Measurements from ENCODE around the gene CNOT4.

CNOT4 gene

DNA sequence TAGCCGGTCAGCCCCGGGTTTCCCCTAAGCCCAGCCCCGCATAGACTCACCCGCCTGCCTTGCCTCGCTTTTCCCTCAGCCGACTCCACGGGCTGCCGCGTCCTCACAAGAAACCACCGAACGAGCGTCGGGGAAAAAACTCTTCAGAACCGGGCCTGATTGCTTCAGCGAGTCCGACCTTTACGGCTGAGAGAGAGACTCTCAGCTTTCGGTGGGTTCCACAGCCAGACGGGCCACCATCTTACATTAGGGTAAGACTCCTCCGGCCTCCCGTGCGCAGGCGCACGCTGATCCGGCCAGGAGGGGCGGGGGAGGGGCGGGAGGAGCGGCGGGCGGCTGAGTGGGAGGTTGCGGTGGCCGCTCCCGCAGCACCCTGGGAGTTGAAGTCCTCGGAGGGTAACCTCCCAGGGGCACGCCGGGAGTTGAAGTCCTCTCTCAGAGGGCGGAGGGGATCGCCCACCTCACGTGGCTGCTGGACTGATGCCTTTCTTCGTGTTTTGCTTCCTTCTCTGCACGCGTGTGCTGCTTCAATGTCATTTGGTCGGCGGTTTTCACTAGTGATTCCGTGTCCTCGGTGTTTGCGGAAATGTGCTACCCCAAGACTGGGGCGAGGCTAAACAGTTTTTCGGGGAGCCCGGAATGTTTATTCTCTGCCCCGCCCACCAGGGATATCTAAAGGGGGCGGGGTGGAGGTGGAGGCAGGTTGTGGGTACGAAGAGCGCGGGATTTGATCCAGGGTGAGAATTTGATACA is at the start of gene CNOT4:
Gene CNOT4, minus strand, starts transcription at position 264 of the 753 bp plus-strand sequence. CDS start 71,771 bp downstream, outside the sequence.
- in situ Hi-C loops (cut with MboI; ENCODE audit: low sequenced_read_pairs): no loop called here

GRCh38 chr7:135558881-135559280 is 49.0 kb upstream of the CNOT4 start:
- in situ Hi-C loops (cut with MboI; ENCODE audit: low sequenced_read_pairs): loop anchor here (25.0 kb wide), 1 partner anchor 272 kb away; no protein-coding TSS in a partner anchor

DNA sequence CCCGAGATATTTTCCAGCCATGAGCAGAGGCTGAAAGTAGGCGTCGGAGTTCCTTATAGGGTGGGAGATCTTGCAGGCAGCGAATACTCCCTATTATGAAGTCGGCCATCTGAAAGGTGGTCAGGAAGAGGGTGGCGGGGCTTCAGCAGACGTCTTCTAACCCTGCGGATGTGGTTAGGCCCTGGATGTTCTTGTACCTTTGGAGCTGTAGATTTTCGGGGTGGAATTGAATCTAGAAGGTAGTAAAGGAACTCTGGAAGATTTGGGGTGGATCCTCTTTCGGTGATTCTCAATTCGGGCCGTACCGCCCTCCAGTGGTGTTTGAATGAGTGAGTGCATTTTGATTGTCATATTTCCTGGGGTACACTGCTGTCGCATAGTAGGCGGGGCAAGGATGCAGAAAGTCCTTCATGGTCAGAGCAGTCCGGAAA is 48.5 kb upstream of the CNOT4 start:
- in situ Hi-C loops (cut with MboI; ENCODE audit: low sequenced_read_pairs): loop anchor here (25.0 kb wide), 1 partner anchor 271 kb away; no protein-coding TSS in a partner anchor

DNA sequence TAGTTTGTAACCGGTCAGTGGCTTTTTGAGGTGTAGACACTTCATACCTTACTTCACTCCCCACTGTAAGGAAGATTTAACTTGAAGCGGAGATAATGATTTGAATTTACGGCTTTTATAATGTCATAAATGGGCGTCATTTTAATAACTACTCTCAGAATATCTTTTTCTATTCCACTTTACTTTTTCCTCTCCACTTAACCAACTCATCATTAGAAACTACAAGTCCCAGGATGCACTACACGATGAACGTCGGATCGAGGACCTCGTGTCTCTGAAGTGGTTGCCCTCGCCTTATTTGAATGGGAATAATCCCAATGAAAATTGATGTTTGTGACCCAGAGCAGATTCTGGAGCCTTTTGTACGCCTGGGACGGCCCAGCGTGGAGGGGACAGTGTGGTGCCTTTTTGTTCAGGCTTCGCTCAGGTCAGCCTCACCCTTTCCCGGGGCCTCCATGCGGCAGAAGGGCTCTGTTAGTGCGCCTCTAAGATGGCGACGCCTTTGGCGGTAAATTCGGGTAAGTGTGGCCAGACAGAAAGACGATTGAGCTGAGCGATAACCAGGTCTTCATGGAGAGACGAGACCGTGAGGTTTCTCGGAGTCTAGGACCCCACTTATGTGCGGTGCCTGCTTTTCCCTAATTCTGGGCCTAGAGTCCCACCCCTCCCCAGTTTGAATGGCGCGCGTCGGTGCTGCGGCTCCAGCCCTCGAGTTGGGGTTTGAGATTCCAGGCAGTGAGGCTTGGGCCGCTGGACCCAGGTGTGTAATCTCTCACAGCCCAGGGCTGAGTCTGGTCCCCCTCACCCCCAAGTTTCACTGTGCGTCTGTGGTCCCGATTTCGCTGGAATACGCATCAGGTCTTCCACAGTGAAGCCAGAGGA is 47.8 kb upstream of the CNOT4 start, which contains the start of gene NUP205:
Gene NUP205, plus strand, starts transcription at position 463 of the 882 bp plus-strand sequence. Its CDS starts 28 bp downstream, at position 491.
- in situ Hi-C loops (cut with MboI; ENCODE audit: low sequenced_read_pairs): loop anchor here (25.0 kb wide), 1 partner anchor 270 kb away; no protein-coding TSS in a partner anchor

GRCh38 chr7:135553346-135553745 is 43.4 kb upstream of the CNOT4 start:
- in situ Hi-C loops (cut with MboI; ENCODE audit: low sequenced_read_pairs): loop anchor here (25.0 kb wide), 1 partner anchor 266 kb away; no protein-coding TSS in a partner anchor

DNA sequence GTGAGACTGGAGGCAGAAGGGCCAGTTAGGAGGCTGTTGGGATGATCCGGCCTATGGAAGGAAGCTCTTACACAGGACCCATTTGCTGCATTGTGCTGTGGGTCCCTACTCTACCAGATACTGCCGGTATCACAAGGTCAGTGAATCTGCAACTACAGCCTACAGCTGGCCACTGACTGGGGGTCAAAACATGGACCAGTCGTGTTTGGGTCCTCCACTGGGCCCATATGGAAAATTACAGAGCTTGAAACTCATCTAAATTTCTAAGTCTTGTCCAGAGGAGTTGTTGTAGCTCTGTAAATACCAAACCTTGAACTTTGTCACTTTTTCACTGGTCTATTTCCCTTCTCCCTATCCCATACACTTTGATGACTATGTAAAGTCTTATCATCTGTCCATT is 42.2 kb upstream of the CNOT4 start:
- in situ Hi-C loops (cut with MboI; ENCODE audit: low sequenced_read_pairs): loop anchor here (25.0 kb wide), 1 partner anchor 265 kb away; no protein-coding TSS in a partner anchor

GRCh38 chr7:135550196-135550595 is 40.3 kb upstream of the CNOT4 start:
- in situ Hi-C loops (cut with MboI; ENCODE audit: low sequenced_read_pairs): loop anchor here (25.0 kb wide), 1 partner anchor 263 kb away; no protein-coding TSS in a partner anchor

DNA sequence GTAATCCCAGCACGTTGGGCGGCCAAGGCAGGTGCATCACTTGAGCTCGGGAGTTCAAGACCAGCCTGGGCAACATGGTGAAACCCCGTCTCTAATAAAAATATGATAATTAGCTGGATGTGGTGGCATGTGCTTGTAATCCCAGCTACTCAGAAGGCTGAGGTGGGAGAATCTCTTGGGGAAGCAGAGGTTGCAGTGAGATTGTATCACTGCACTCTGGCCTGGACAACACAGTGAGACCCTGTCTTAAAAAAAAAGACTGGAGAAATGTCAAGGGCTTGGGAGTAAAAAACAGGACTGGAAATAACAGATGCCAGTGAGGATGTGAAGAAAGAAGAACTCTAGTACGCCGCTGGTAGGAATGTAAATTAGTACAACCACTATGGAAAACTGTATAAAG is 31.1 kb upstream of the CNOT4 start:
- in situ Hi-C loops (cut with MboI; ENCODE audit: low sequenced_read_pairs): no loop called here

- in situ Hi-C loops (cut with MboI; ENCODE audit: low sequenced_read_pairs): no loop called here
Measured at GRCh38 chr7:135539629-135540028, 29.7 kb upstream of the CNOT4 start.

GRCh38 chr7:135538376-135538775 is 28.5 kb upstream of the CNOT4 start:
- in situ Hi-C loops (cut with MboI; ENCODE audit: low sequenced_read_pairs): no loop called here

GRCh38 chr7:135537905-135538304 is 28.0 kb upstream of the CNOT4 start:
- in situ Hi-C loops (cut with MboI; ENCODE audit: low sequenced_read_pairs): no loop called here

DNA sequence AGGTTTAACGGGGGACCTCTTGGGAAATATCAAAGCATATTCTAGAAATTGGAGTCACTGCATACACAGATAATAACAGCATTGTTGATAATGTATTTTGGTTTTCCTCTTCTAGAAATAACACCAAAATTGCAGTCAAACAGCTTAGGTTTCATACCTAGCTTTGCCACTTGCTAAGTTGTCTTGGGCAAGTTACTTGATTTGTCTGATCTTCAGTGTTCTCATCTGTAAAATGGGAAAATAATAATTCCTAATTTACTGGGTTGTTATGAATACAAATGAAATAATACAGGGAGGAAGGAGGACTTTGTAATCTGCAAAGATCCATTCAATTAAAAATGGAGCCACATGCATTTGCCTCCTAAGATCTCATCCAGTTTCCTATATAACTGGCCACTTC is 27.6 kb upstream of the CNOT4 start:
- in situ Hi-C loops (cut with MboI; ENCODE audit: low sequenced_read_pairs): no loop called here

DNA sequence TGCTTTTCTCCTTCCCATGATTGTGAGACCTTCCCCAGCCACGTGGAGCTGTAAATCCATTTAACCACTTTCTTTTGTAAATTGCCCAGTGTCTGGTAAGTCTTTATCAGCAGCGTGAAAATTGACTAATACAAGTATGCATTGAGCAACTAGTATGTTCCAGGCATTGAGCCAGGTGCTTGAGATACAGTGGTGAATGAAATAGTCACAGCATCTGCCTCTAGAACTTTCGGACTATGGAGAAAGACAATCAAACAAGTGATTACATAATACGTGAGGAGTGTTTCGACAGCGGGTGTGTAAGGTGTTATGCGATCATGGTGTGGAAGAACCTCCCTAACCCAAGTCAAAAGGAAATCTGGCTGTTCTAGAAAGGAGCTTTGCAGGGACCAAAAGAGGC is 26.2 kb upstream of the CNOT4 start:
- in situ Hi-C loops (cut with MboI; ENCODE audit: low sequenced_read_pairs): no loop called here

DNA sequence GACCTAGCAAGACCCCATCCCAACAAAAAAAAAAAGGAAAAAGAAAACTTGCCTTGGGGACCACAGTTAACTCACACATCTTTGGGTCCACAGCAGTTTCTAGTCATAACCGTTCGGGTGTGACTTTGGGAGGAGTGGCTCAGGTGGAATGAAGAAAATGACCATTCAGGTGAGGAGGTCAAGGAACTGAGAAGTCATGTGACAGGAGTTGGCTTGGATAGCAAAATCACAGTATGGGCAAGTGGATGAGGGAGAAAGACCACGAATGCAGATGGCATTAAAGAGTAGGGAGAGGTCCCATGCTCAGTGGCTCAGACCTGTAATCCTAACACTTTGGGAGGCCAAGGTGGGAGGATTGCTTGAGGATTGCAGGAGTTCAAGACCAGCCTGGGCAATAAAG is 17.1 kb upstream of the CNOT4 start:
- in situ Hi-C loops (cut with MboI; ENCODE audit: low sequenced_read_pairs): no loop called here

DNA sequence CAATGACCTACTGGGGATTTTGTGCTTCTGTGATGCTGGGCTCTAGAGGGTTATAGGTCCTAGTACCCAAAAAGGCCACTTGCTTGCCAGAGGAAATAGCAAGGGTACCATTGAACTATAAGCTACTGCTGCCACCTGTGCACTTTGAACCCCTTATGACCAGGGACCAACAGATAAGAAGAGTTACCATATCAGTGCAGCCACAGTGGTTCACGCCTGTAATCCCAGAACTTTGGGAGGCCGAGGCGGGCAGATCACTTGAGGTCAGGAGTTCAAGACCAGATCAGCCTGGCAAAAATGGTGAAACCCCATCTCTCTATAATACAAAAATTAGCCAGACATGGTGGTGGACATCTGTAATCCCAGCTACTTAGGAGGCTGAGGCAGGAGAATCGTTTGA is 15.5 kb upstream of the CNOT4 start:
- in situ Hi-C loops (cut with MboI; ENCODE audit: low sequenced_read_pairs): no loop called here

GRCh38 chr7:135523146-135523545 is 13.2 kb upstream of the CNOT4 start:
- in situ Hi-C loops (cut with MboI; ENCODE audit: low sequenced_read_pairs): no loop called here

- in situ Hi-C loops (cut with MboI; ENCODE audit: low sequenced_read_pairs): no loop called here
Measured at GRCh38 chr7:135522509-135522908, 12.6 kb upstream of the CNOT4 start.

DNA sequence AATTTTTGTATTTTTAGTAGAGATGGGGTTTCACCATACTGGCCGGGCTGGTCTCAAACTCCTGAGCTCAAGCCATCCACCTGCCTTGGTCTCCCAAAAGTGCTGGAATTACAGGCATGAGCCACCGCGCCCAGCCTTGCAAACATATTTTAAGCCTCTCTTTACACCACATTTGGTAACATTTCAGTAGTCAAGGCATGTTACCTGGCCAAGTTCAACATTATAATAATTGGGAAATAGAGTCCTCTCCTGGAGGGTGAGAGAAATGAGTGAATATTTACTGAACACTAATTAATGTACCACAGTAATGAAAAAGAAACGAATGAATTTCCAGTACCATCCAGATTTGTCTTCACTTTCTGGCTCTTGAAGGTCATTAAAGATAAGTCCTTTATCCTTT is 10.0 kb upstream of the CNOT4 start:
- in situ Hi-C loops (cut with MboI; ENCODE audit: low sequenced_read_pairs): no loop called here

- in situ Hi-C loops (cut with MboI; ENCODE audit: low sequenced_read_pairs): no loop called here
Measured at GRCh38 chr7:135519233-135519688, 9.4 kb upstream of the CNOT4 start.

GRCh38 chr7:135518748-135519147 is 8.8 kb upstream of the CNOT4 start:
- in situ Hi-C loops (cut with MboI; ENCODE audit: low sequenced_read_pairs): no loop called here

DNA sequence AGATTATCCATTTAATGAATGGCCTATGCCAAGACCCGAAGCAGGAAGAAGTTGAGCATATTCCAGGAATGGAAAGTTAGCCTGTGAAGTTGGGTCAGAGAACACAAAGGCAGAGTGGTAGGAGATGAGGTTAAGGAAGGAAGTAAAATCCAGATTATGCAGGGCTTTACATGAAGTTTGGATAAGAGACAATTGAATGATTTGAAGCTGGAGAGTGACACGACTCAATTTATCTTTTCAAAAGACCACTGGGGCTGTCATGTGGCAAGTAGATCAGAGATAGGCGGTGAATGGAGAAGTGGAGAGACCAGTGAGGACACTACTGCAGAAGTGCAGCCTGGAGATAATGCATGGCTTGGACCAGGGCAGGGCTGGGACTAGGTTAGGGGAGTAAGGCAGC is 7.2 kb upstream of the CNOT4 start:
- in situ Hi-C loops (cut with MboI; ENCODE audit: low sequenced_read_pairs): no loop called here
